Type B pancreatic cell (in vitro differentiated cells): ENCODE data around the gene QTRT2. TPM values are rescaled to one million over a fixed set of nuclear protein-coding genes. Genes with fewer than 3 reads are reported as not detected.

Experiments
- DNase-seq: peaks from one replicate; pipeline ENCODE4 v3.0.0; 2021; ENCODE audit warnings: mixed read lengths; ENCODE audit not compliant: unreplicated experiment; ENCODE audit errors: extremely low spot score
- H3K27ac Mint-ChIP-seq: 2 replicates; pipeline ENCODE4 v1.8.0; 2021; ENCODE audit warnings: mild to moderate bottlenecking, mixed read lengths
- H3K27me3 Mint-ChIP-seq: 2 replicates; pipeline ENCODE4 v1.8.0; 2021; ENCODE audit warnings: mixed read lengths
- H3K36me3 Mint-ChIP-seq: 2 replicates; pipeline ENCODE4 v1.8.0; 2021; ENCODE audit warnings: mixed read lengths
- H3K4me1 Mint-ChIP-seq: one replicate; pipeline ENCODE4 v1.8.0; 2021; ENCODE audit warnings: mixed read lengths; ENCODE audit not compliant: unreplicated experiment
- H3K4me3 Mint-ChIP-seq: 2 replicates; pipeline ENCODE4 v1.8.0; 2021; ENCODE audit warnings: mild to moderate bottlenecking, mixed read lengths
- H3K9me3 Mint-ChIP-seq: 2 replicates; pipeline ENCODE4 v1.8.0; 2021; ENCODE audit warnings: mixed read lengths
- total RNA-seq: library from RNA; stranded (reverse); gene quantifications from 2 replicates; pipeline ENCODE4 v1.2.1, GENCODE V29; 2021; ENCODE audit warnings: low replicate concordance
- TF ChIP-seq, protein P1 (sequence below): fragments of 200-600 bp; sonication (generic); conservative IDR thresholded peaks from 2 replicates; pipeline ENCODE4 v1.5.0; 2021; ENCODE audit warnings: antibody characterized with exemption, mild to moderate bottlenecking

QTRT2 gene
- total RNA-seq, 1 donor from 2014 or later: 36.6 TPM

DNA sequence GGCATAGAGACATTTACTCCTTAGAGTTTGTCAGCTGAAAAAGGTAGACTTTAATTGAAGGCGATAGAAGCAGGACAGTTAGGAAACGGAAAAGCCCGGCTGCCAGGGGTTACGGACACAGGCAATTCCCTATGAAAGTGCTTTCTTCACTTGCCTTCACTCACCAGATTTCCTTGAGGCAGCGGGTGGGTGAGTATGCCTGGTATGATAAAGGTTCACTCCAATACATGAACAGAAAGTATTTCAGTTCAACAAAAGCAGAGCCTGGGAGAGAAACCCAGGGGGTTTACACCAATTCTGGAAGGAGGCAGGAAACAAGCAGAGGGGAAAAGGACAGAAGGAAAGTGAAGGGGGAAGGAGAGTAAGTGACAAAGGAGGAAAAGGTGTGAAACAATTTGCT, 53.9 kb downstream of the QTRT2 start:
- no peak overlapping the region for H3K4me3 Mint-ChIP-seq
- TF ChIP-seq, protein P1, sequence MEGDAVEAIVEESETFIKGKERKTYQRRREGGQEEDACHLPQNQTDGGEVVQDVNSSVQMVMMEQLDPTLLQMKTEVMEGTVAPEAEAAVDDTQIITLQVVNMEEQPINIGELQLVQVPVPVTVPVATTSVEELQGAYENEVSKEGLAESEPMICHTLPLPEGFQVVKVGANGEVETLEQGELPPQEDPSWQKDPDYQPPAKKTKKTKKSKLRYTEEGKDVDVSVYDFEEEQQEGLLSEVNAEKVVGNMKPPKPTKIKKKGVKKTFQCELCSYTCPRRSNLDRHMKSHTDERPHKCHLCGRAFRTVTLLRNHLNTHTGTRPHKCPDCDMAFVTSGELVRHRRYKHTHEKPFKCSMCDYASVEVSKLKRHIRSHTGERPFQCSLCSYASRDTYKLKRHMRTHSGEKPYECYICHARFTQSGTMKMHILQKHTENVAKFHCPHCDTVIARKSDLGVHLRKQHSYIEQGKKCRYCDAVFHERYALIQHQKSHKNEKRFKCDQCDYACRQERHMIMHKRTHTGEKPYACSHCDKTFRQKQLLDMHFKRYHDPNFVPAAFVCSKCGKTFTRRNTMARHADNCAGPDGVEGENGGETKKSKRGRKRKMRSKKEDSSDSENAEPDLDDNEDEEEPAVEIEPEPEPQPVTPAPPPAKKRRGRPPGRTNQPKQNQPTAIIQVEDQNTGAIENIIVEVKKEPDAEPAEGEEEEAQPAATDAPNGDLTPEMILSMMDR: no peak
- no peak overlapping the region for H3K27ac Mint-ChIP-seq
- no peaks in the 10 kb centered on the region for H3K27me3 Mint-ChIP-seq
- no peaks in the 10 kb centered on the region for H3K36me3 Mint-ChIP-seq
- no peaks in the 10 kb centered on the region for H3K9me3 Mint-ChIP-seq
- DNase-seq: no peak
- peaks cover 15% of the 10 kb centered on the region for H3K4me1 Mint-ChIP-seq

GRCh38 chr3:114111060-114111770, 54.7 kb downstream of the QTRT2 start:
- Mint-ChIP-seq H3K4me1 (peaks cover 15% of the 10 kb centered on the region), H3K9me3 (no peaks in the 10 kb centered on the region), H3K4me3 (no peak overlapping the region), H3K27me3 (no peaks in the 10 kb centered on the region), H3K36me3 (no peaks in the 10 kb centered on the region), H3K27ac (no peak overlapping the region)
- TF ChIP-seq, protein P1: no peak
- no peak for DNase-seq

DNA sequence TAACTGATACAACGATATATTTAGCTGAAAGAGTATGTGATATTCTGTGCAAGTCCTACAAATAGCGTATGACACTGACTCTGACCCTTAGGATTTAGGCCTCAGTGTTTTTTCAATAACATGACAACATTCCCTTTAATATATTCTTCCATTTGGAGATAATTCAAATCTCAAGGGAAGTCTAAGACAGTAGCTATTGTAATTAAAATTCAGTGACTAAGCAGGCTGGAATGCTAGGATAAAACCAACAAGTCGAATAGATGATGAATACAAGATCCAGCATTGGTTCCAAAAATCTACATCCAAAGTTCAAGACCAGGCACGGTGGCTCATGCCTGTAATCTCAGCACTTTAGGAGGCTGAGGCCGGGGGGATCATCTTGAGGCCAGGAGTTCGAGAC, 56.2 kb downstream of the QTRT2 start:
- Mint-ChIP-seq H3K4me3 (no peak overlapping the region), H3K27me3 (no peaks in the 10 kb centered on the region), H3K27ac (no peak overlapping the region), H3K4me1 (peaks cover 15% of the 10 kb centered on the region), H3K36me3 (no peaks in the 10 kb centered on the region), H3K9me3 (no peaks in the 10 kb centered on the region)
- DNase-seq: no peak
- TF ChIP-seq, protein P1: no peak

- no peaks in the 10 kb centered on the region for H3K36me3 Mint-ChIP-seq
- TF ChIP-seq, protein P1: no peak
- H3K9me3 Mint-ChIP-seq: no peaks in the 10 kb centered on the region
- H3K27ac Mint-ChIP-seq: no peak overlapping the region
- H3K4me3 Mint-ChIP-seq: no peak overlapping the region
- H3K27me3 Mint-ChIP-seq: no peaks in the 10 kb centered on the region
- H3K4me1 Mint-ChIP-seq: peaks cover 14% of the 10 kb centered on the region
- DNase-seq: no peak
These were observed 58.2 kb downstream of the QTRT2 start for GRCh38 chr3:114114719-114115118.

DNA sequence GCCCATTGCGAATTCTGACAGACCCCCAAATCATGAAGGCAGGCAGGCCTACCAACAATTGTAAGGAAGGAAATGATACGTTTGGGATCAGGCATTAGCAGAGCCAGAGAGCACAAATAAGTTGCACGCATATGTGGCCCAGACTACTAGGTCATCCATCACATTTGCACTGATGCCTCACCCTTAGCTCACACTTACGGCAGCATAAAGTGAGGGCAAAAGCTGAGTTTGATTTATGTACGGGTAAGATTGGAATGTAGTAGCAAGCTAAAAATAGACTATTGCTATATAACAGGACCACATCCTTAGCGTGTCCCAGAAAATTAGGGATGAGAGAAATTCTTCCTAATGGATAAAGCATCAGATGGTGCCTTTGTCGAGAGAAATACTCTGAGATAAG, 58.6 kb downstream of the QTRT2 start:
- H3K4me1 Mint-ChIP-seq: peaks cover 10% of the 10 kb centered on the region
- H3K27ac Mint-ChIP-seq: no peak overlapping the region
- TF ChIP-seq, protein P1: no peak
- no peaks in the 10 kb centered on the region for H3K9me3 Mint-ChIP-seq
- no peaks in the 10 kb centered on the region for H3K27me3 Mint-ChIP-seq
- H3K36me3 Mint-ChIP-seq: no peaks in the 10 kb centered on the region
- no peak overlapping the region for H3K4me3 Mint-ChIP-seq
- DNase-seq: no peak

- Mint-ChIP-seq H3K27ac (no peak overlapping the region), H3K4me3 (no peak overlapping the region), H3K27me3 (no peaks in the 10 kb centered on the region), H3K4me1 (peaks cover 8% of the 10 kb centered on the region), H3K9me3 (peaks cover 5% of the 10 kb centered on the region), H3K36me3 (no peaks in the 10 kb centered on the region)
- TF ChIP-seq, protein P1: no peak
- no peak for DNase-seq
These were observed 63.2 kb downstream of the QTRT2 start for GRCh38 chr3:114119776-114120175.
